PC-9 (cell line): ENCODE data around the gene CETP. TPM values are rescaled to one million over a fixed set of nuclear protein-coding genes. Genes with fewer than 3 reads are reported as not detected.
A peak's percentile ranks its signal among the peaks of the same experiment; 100 is the strongest.

Experiments used
- BruUV-seq: library from RNA; stranded (reverse); fragments of 400-500 nt; replicated peaks from 2 replicates; lab custom pipeline; 2021; lab: Mats Ljungman, UMichigan
- CTCF ChIA-PET: fragments of 300-600 bp; sonication (Branson Sonifier 250); formaldehyde crosslinking; loops from one replicate; lab custom pipeline; 2022; ENCODE audit warnings: antibody characterized with exemption; lab: Charles Lee
- POLR2A ChIA-PET: fragments of 300-600 bp; sonication (Branson Sonifier 250); formaldehyde crosslinking; loops from one replicate; lab custom pipeline; 2022; ENCODE audit warnings: antibody characterized with exemption; ENCODE audit not compliant: unreplicated experiment; lab: Charles Lee
- DNase-seq, 2 experiments: peaks; one replicate each; pipeline versions ENCODE4 v3.0.0 to v3.0.0-alpha.2; 2015 to 2022; ENCODE audit warnings: mixed read lengths in 1 of 2
- H2AFZ ChIP-seq: fragments of 200-600 bp; sonication (generic); 2 replicates; pipeline ENCODE4 v1.8.1; 2017; ENCODE audit warnings: antibody characterized with exemption
- H3F3A ChIP-seq: fragments of 200-600 bp; sonication (generic); 2 replicates; pipeline ENCODE4 v1.8.1; 2017; ENCODE audit warnings: antibody characterized with exemption, mild to moderate bottlenecking, low read depth; ENCODE audit not compliant: insufficient read depth
- H3K27ac ChIP-seq: fragments of 200-600 bp; sonication (generic); 2 replicates; pipeline ENCODE4 v1.6.1; 2016; ENCODE audit warnings: mixed run types
- H3K27me3 ChIP-seq: fragments of 200-600 bp; sonication (generic); 2 replicates; pipeline ENCODE4 v1.6.1; 2016; ENCODE audit warnings: low read depth, mixed run types; ENCODE audit not compliant: insufficient read depth
- H3K36me3 ChIP-seq: fragments of 200-600 bp; sonication (generic); 2 replicates; pipeline ENCODE4 v1.6.1; 2016; ENCODE audit warnings: low read depth, mixed run types
- H3K4me1 ChIP-seq: fragments of 200-600 bp; sonication (generic); replicated peaks from 2 replicates; pipeline ENCODE4 v1.6.1; 2016; ENCODE audit warnings: mixed run types; ENCODE audit not compliant: insufficient read depth
- H3K4me2 ChIP-seq: fragments of 200-600 bp; sonication (generic); 2 replicates; pipeline ENCODE4 v1.6.1; 2017; ENCODE audit warnings: mixed run types
- H3K4me3 ChIP-seq: fragments of 200-600 bp; sonication (generic); 2 replicates; pipeline ENCODE4 v1.6.1; 2016; ENCODE audit warnings: mixed run types
- H3K79me2 ChIP-seq: fragments of 200-600 bp; sonication (generic); 2 replicates; pipeline ENCODE4 v1.6.1; 2017; ENCODE audit warnings: low read depth, mixed run types
- H3K9me2 ChIP-seq: fragments of 200-600 bp; sonication (generic); 2 replicates; pipeline ENCODE4 v1.8.1; 2017; ENCODE audit warnings: mild to moderate bottlenecking; ENCODE audit not compliant: insufficient read depth
- H3K9me3 ChIP-seq: fragments of 200-600 bp; sonication (generic); 2 replicates; pipeline ENCODE4 v1.8.1; 2016; ENCODE audit warnings: low read depth; ENCODE audit not compliant: insufficient read depth
- H4K20me1 ChIP-seq: fragments of 200-600 bp; sonication (generic); 2 replicates; pipeline ENCODE4 v1.8.1; 2017; ENCODE audit not compliant: insufficient read depth
- CTCF ChIP-seq: fragments of 200-600 bp; sonication (generic); conservative IDR thresholded peaks from 2 replicates; pipeline ENCODE4 v1.6.1; 2017; ENCODE audit warnings: mixed run types, antibody characterized with exemption, mild to moderate bottlenecking, moderate library complexity
- EZH2 ChIP-seq: fragments of 200-600 bp; sonication (generic); IDR thresholded peaks from 2 replicates; pipeline ENCODE4 v1.8.0; 2017; ENCODE audit warnings: antibody characterized with exemption, low read depth
- intact Hi-C: fragments of 100-400 bp; cut with micrococcal nuclease; formaldehyde crosslinking; loops from one replicate; pipeline ENCODE4 v1.10.0; 2022; ENCODE audit not compliant: unreplicated experiment
- total RNA-seq: library from RNA; stranded (reverse); gene quantifications from 2 replicates; pipeline ENCODE4 v1.2.3, GENCODE V29; 2021

Gene CETP
- total RNA-seq, 1 experiment from 2014 or later, result not detected

GRCh38 chr16:56988161-56988947 is 26.6 kb downstream of the CETP start:
- no peak for DNase-seq
- Histone ChIP-seq H3K27me3 (no peaks in the 10 kb centered on the region), H3F3A (peaks cover 36% of the 10 kb centered on the region; the same call in 1 of the 2 replicates), H3K27ac (no peak overlapping the region), H3K4me2 (peak overlapping the region; percentile 92; the same call in 1 of the 2 replicates), H4K20me1 (no peaks in the 10 kb centered on the region), H3K9me2 (no peaks in the 10 kb centered on the region), H3K9me3 (no peaks in the 10 kb centered on the region), H3K4me3 (no peak overlapping the region), H3K36me3 (no peaks in the 10 kb centered on the region), H2AFZ (no peak overlapping the region), H3K4me1 (peaks cover 39% of the 10 kb centered on the region), H3K79me2 (no peaks in the 10 kb centered on the region)
- ChIA-PET CTCF (no interaction called here), POLR2A (no interaction called here)
- no TSS peak for BruUV-seq
- TF ChIP-seq CTCF (no peak), EZH2 (no peak)
- intact Hi-C loops, result loop anchor here (10.0 kb wide), 1 partner anchor 306 kb away; no protein-coding TSS in a partner anchor

- no peak for TF ChIP-seq CTCF
- TF ChIP-seq EZH2, result no peak
- Histone ChIP-seq H3K4me1 (peaks cover 30% of the 10 kb centered on the region), H4K20me1 (no peaks in the 10 kb centered on the region), H3K79me2 (no peaks in the 10 kb centered on the region), H3F3A (peaks cover 27% of the 10 kb centered on the region; the same call in 1 of the 2 replicates), H2AFZ (peak within 1 kb of the TSS; percentile 82), H3K9me3 (no peaks in the 10 kb centered on the region), H3K4me3 (peak within 1 kb of the TSS; percentile 66), H3K27me3 (no peaks in the 10 kb centered on the region), H3K27ac (no peak within 1 kb of the TSS), H3K36me3 (no peaks in the 10 kb centered on the region), H3K9me2 (no peaks in the 10 kb centered on the region), H3K4me2 (peak within 1 kb of the TSS; percentile 92)
- ChIA-PET POLR2A (interaction anchor here (0.9 kb wide), 1 partner anchor 12 kb away, joined by 4 read pairs; no protein-coding TSS in a partner anchor), CTCF (no interaction called here)
- DNase-seq, result peak; percentile 74 to 76
- no TSS peak for BruUV-seq
- intact Hi-C loops, result loop anchor here (10.0 kb wide), 1 partner anchor 306 kb away; no protein-coding TSS in a partner anchor
Measured at GRCh38 chr16:56988948-56989945, 27.5 kb downstream of the CETP start, which contains the start of gene NLRC5. Gene NLRC5 (plus strand): TSS chr16:56989557. CDS start chr16:57020713, 31,156 bp downstream.

GRCh38 chr16:56989988-56990387 is 28.2 kb downstream of the CETP start:
- intact Hi-C loops, result loop anchor here (10.0 kb wide), 1 partner anchor 305 kb away; no protein-coding TSS in a partner anchor
- peak overlapping the region; percentile 66 for H3K4me3 ChIP-seq
- H3K79me2 ChIP-seq, result no peaks in the 10 kb centered on the region
- DNase-seq, result no peak
- H3F3A ChIP-seq, result peaks cover 22% of the 10 kb centered on the region; the same call in 1 of the 2 replicates
- H3K36me3 ChIP-seq, result no peaks in the 10 kb centered on the region
- no peaks in the 10 kb centered on the region for H3K9me2 ChIP-seq
- H3K4me1 ChIP-seq, result peaks cover 24% of the 10 kb centered on the region
- peak overlapping the region; percentile 82 for H2AFZ ChIP-seq
- TF ChIP-seq CTCF (no peak), EZH2 (no peak)
- H4K20me1 ChIP-seq, result no peaks in the 10 kb centered on the region
- BruUV-seq, result no TSS peak
- CTCF ChIA-PET, result no interaction called here
- H3K27me3 ChIP-seq, result no peaks in the 10 kb centered on the region
- POLR2A ChIA-PET, result interaction anchor here (0.9 kb wide), 1 partner anchor 11 kb away, joined by 4 read pairs; no protein-coding TSS in a partner anchor
- peak overlapping the region; percentile 92 for H3K4me2 ChIP-seq
- H3K9me3 ChIP-seq, result no peaks in the 10 kb centered on the region
- H3K27ac ChIP-seq, result no peak overlapping the region
